ENCODE measurements around the gene ACOT7. TPM values are rescaled to one million over a fixed set of nuclear protein-coding genes. Genes with fewer than 3 reads are reported as not detected.

Gene ACOT7
- total RNA-seq, 1 experiment from 2014 or later = 151 TPM

- ChIA-PET POLR2A (no interaction called here), CTCF (interaction anchor here (1.4 to 3.1 kb wide), 5 partner anchors 13 to 163 kb away, joined by 4 to 13 read pairs (median 5); partner anchors contain the start of gene HES3)
- Mint-ChIP-seq H3K27me3 (ENCODE audit: low read depth) (peaks cover 20% of the 10 kb centered on the region), H3K4me1 (no peaks in the 10 kb centered on the region), H3K36me3 (no peaks in the 10 kb centered on the region), H3K9me3 (no peaks in the 10 kb centered on the region), H3K4me3 (no peak overlapping the region), H3K27ac (no peak overlapping the region)
- no peak for TF ChIP-seq ZNF281 (CRISPR knock-in tag; IDR thresholded peaks at IDR 0.05)
- no peak for TF ChIP-seq ZNF512 (CRISPR knock-in tag; IDR thresholded peaks at IDR 0.05; ENCODE audit: borderline replicate concordance)
- DNase-seq (ENCODE audit: low spot score) (no peak), ATAC-seq (no peak)
These were observed 8.1 kb upstream of the ACOT7 start for GRCh38 chr1:6401673-6402072.

DNA sequence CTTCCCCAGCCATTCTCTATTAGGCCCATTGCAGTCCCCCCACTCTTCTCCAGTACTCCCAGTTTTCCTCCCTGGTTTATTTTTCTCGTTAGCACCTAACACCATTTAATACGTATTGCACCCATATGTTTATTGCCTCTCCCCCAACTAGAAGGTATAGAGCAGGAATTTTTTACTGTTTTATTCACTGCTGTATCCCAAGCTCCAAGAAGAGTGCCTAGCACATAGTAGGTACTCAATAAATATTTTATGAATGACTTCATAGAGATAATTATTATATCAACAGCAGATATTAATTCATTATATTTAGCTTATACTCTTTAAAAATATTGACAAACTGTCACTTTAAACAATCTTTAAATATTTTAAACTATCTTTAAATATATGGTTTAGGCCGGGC is 5.7 kb upstream of the ACOT7 start:
- ChIA-PET CTCF (interaction anchor here (0.7 to 1.5 kb wide), 7 partner anchors 13 to 51 kb away, joined by 3 to 5 read pairs (median 3); no protein-coding TSS in a partner anchor), POLR2A (no interaction called here)
- DNase-seq (ENCODE audit: low spot score) = no peak
- Mint-ChIP-seq H3K4me1 (peaks cover under 1% of the 10 kb centered on the region), H3K27me3 (ENCODE audit: low read depth) (peaks cover 15% of the 10 kb centered on the region), H3K9me3 (peaks cover 6% of the 10 kb centered on the region; the same call in 1 of the 2 replicates), H3K36me3 (no peaks in the 10 kb centered on the region), H3K27ac (no peak overlapping the region), H3K4me3 (no peak overlapping the region)
- no peak for ATAC-seq
- no peak for TF ChIP-seq EMX1 (CRISPR knock-in tag; IDR thresholded peaks at IDR 0.05)
- TF ChIP-seq ATF1 (CRISPR knock-in tag; IDR thresholded peaks at IDR 0.05) = no peak
- TF ChIP-seq ZNF512 (CRISPR knock-in tag; IDR thresholded peaks at IDR 0.05; ENCODE audit: borderline replicate concordance) = no peak

DNA sequence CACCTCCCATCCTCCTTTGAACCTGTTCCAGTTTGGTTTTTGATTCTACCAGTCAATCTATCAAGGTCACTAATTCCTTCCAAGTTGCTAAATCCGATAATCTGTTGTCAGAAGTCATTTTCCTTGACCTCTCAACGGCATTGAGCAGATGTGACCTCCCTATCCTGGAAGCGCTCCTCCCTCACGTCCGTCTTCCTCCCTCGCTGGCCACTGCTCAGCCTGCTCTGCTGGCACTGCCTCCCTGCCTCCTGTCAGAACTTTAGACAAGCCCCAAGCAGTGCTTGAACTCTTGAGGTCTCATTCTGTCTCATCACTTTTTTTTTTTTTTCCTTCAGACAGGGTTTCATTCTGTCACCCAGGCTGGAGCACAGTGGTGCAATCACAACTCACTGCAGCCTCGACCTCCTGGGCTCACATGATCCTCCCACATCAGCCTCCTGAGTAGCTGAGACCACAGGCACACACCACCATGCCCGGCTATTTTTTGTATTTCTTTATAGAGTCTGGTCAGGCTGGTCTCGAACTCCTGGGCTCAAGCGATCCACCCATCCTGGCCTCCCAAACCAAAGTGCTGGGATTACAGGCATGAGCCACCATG is 4.4 kb upstream of the ACOT7 start:
- POLR2A ChIA-PET = interaction anchor here (1.2 kb wide), 1 partner anchor 15 kb away, joined by 3 read pairs; no protein-coding TSS in a partner anchor
- H3K27me3 Mint-ChIP-seq (ENCODE audit: low read depth) = peaks cover 12% of the 10 kb centered on the region
- DNase-seq (ENCODE audit: low spot score) (no peak), ATAC-seq (no peak)
- H3K27ac Mint-ChIP-seq = no peak overlapping the region
- peaks cover 6% of the 10 kb centered on the region; the same call in 1 of the 2 replicates for H3K9me3 Mint-ChIP-seq
- H3K36me3 Mint-ChIP-seq = no peaks in the 10 kb centered on the region
- CTCF ChIA-PET = interaction anchor here (0.7 to 1.3 kb wide), 3 partner anchors 13 to 40 kb away, joined by 3 to 4 read pairs (median 3); no protein-coding TSS in a partner anchor
- H3K4me1 Mint-ChIP-seq = peaks cover 5% of the 10 kb centered on the region
- H3K4me3 Mint-ChIP-seq = no peak overlapping the region
- TF ChIP-seq SMAD4 (CRISPR knock-in tag; IDR thresholded peaks at IDR 0.05) = no peak
- TF ChIP-seq ATF1 (CRISPR knock-in tag; IDR thresholded peaks at IDR 0.05) = no peak
- TF ChIP-seq, protein P1, sequence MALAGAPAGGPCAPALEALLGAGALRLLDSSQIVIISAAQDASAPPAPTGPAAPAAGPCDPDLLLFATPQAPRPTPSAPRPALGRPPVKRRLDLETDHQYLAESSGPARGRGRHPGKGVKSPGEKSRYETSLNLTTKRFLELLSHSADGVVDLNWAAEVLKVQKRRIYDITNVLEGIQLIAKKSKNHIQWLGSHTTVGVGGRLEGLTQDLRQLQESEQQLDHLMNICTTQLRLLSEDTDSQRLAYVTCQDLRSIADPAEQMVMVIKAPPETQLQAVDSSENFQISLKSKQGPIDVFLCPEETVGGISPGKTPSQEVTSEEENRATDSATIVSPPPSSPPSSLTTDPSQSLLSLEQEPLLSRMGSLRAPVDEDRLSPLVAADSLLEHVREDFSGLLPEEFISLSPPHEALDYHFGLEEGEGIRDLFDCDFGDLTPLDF (CRISPR knock-in tag; IDR thresholded peaks at IDR 0.05) = no peak
- no peak for TF ChIP-seq ZMAT4 (CRISPR knock-in tag; IDR thresholded peaks at IDR 0.05)
- no peak for TF ChIP-seq NFE2L1 (CRISPR knock-in tag; IDR thresholded peaks at IDR 0.05)
- TF ChIP-seq HMGA2 (CRISPR knock-in tag; IDR thresholded peaks at IDR 0.05) = no peak
- no peak for TF ChIP-seq ZNF263 (CRISPR knock-in tag; IDR thresholded peaks at IDR 0.05; ENCODE audit: low read depth)
- TF ChIP-seq ZNF512 (CRISPR knock-in tag; IDR thresholded peaks at IDR 0.05; ENCODE audit: borderline replicate concordance) = no peak
- no peak for TF ChIP-seq NR2C2 (CRISPR knock-in tag; IDR thresholded peaks at IDR 0.05)
- no peak for TF ChIP-seq ZNF317 (CRISPR knock-in tag; IDR thresholded peaks at IDR 0.05; ENCODE audit: borderline replicate concordance, low read depth)
- no peak for TF ChIP-seq PREB (CRISPR knock-in tag; IDR thresholded peaks at IDR 0.05; ENCODE audit: borderline replicate concordance)
- TF ChIP-seq ESRRA (CRISPR knock-in tag; IDR thresholded peaks at IDR 0.05; ENCODE audit: borderline replicate concordance) = no peak
- no peak for TF ChIP-seq TEAD4 (CRISPR knock-in tag; IDR thresholded peaks at IDR 0.05)
- no peak for TF ChIP-seq CTCF (IDR thresholded peaks at IDR 0.05)
- TF ChIP-seq FOXP1 (CRISPR knock-in tag; IDR thresholded peaks at IDR 0.05; ENCODE audit: borderline replicate concordance) = no peak
